ENCODE measurements around the gene ACOT7.

- TF ChIP-seq CTCF (IDR thresholded peaks at IDR 0.05; ENCODE audit: insufficient read depth, low read length) (no peak), GABPA (IDR thresholded peaks at IDR 0.05; ENCODE audit: low read depth) (no peak), POLR2AphosphoS5 (IDR thresholded peaks at IDR 0.05; ENCODE audit: low read depth) (no peak), REST (IDR thresholded peaks at IDR 0.05; ENCODE audit: insufficient replicate concordance, low read depth) (no peak), SPI1 (IDR thresholded peaks at IDR 0.05; ENCODE audit: borderline replicate concordance, low read depth) (no peak)
Measured at GRCh38 chr1:6414443-6414844, 20.9 kb upstream of the ACOT7 start.

Measured in HL-60 (cell line).